HepG2 (cell line): ENCODE measurements around the gene STK32B. TPM values are rescaled to one million over a fixed set of nuclear protein-coding genes. Genes with fewer than 3 reads are reported as not detected.

Experiments
- ATAC-seq: fragments of 200-7000 bp; cut with Tn5 transposase; 3 replicates; pipeline ENCODE4 v1.9.1; 2020; ENCODE audit warnings: mild to moderate bottlenecking, moderate library complexity
- BruUV-seq: library from RNA; stranded (reverse); fragments of 400-500 nt; replicated peaks from 2 replicates; lab custom pipeline; 2021; lab: Mats Ljungman, UMichigan
- CTCF ChIA-PET: fragments of 300-600 bp; formaldehyde crosslinking; extraction: SDS; loops from one replicate; lab custom pipeline; 2021; ENCODE audit warnings: low total read pairs, inconsistent platforms, low intra/inter-chr PET ratio; lab: Yijun Ruan, JAX
- POLR2A ChIA-PET: fragments of 350-600 bp; sonication (Branson Sonifier 250); formaldehyde crosslinking; loops from one replicate; lab custom pipeline; 2020; ENCODE audit warnings: antibody characterized with exemption, inconsistent platforms; lab: Yijun Ruan, JAX
- DNase-seq: peaks from one replicate; pipeline ENCODE4 v3.0.0-alpha.2; 2015; ENCODE audit warnings: low spot score
- FAIRE-seq: peaks from 3 replicates; lab custom pipeline; 2011; peaks lifted over from hg19 to GRCh38; lab: Jason Lieb, UNC
- H2AFZ ChIP-seq: one replicate; pipeline ENCODE4 v1.6.1; 2011; ENCODE audit warnings: low read length, inconsistent platforms
- H3K27ac ChIP-seq: fragments of 300-600 bp; 3 replicates; pipeline ENCODE4 v1.8.0; 2011; ENCODE audit warnings: mixed run types, mild to moderate bottlenecking, mixed read lengths, low read length, inconsistent platforms; ENCODE audit not compliant: insufficient read depth; ENCODE audit errors: extremely low read length
- H3K27me3 ChIP-seq, 2 experiments: fragments of 200-600 bp in 1 of 2; 2 replicates in 1 of 2; 3 replicates in 1 of 2; pipeline versions ENCODE4 v1.6.0 to v1.8.0; 2011; ENCODE audit warnings: low read length in 2 of 2, mild to moderate bottlenecking in 2 of 2, moderate library complexity in 2 of 2, inconsistent platforms in 1 of 2; ENCODE audit not compliant: insufficient read depth in 2 of 2, control insufficient read depth in 1 of 2
- H3K36me3 ChIP-seq, 2 experiments: fragments of 200-600 bp in 1 of 2; replicated peaks in 1 of 2; 2 replicates in 1 of 2; 3 replicates in 1 of 2; pipeline versions ENCODE4 v1.5.1 to v1.8.0; 2011; ENCODE audit warnings: low read length in 2 of 2, inconsistent platforms in 1 of 2; ENCODE audit not compliant: insufficient read depth in 2 of 2, control insufficient read depth in 1 of 2
- H3K4me1 ChIP-seq: 2 replicates; pipeline ENCODE4 v1.5.1; 2012; ENCODE audit warnings: low read length, inconsistent platforms; ENCODE audit not compliant: insufficient read depth
- H3K4me2 ChIP-seq: 2 replicates; pipeline ENCODE4 v1.6.0; 2011; ENCODE audit warnings: low read depth, low read length, inconsistent platforms
- H3K4me3 ChIP-seq, 3 experiments: fragments of 200-600 bp in 1 of 3; sonication (generic), shearing (Covaris generic) in 1 of 3; replicated peaks in 1 of 3; 2 replicates each; pipeline ENCODE4 v1.5.1; 2011 to 2016; ENCODE audit warnings: low read length in 3 of 3, inconsistent platforms in 2 of 3, low read depth in 2 of 3, mild to moderate bottlenecking in 2 of 3, control low read depth in 1 of 3, mixed read lengths in 1 of 3; ENCODE audit not compliant: insufficient read depth in 1 of 3
- H3K79me2 ChIP-seq: one replicate; pipeline ENCODE4 v1.6.1; 2011; ENCODE audit warnings: low read length, inconsistent platforms; ENCODE audit not compliant: insufficient read depth
- H3K9ac ChIP-seq: 2 replicates; pipeline ENCODE4 v1.6.0; 2011; ENCODE audit warnings: mild to moderate bottlenecking, low read depth, low read length, inconsistent platforms; ENCODE audit not compliant: insufficient read depth
- H3K9me3 ChIP-seq: 2 replicates; pipeline ENCODE4 v1.5.1; 2012; ENCODE audit warnings: mild to moderate bottlenecking, low read length
- H4K20me1 ChIP-seq: 2 replicates; pipeline ENCODE4 v1.6.0; 2011; ENCODE audit warnings: inconsistent platforms, mild to moderate bottlenecking, low read length, moderate library complexity; ENCODE audit not compliant: insufficient read depth
- CEBPZ ChIP-seq: IDR thresholded peaks from 2 replicates; pipeline ENCODE4 v1.6.1; 2012; ENCODE audit warnings: low read length, improper control_type of control experiment
- GTF3A ChIP-seq: sonication (generic); formaldehyde crosslinking; conservative IDR thresholded peaks from 2 replicates; pipeline ENCODE4 v1.4.0; 2020; ENCODE audit warnings: mild to moderate bottlenecking, missing genetic modification reagents
- ZBTB21 ChIP-seq: sonication (generic); formaldehyde crosslinking; IDR thresholded peaks from 2 replicates; pipeline ENCODE4 v1.4.0; 2020; ENCODE audit warnings: missing genetic modification reagents
- ZNF414 ChIP-seq: sonication (generic); formaldehyde crosslinking; IDR thresholded peaks from 2 replicates; pipeline ENCODE4 v1.5.0; 2020; ENCODE audit warnings: missing genetic modification reagents
- ZNF558 ChIP-seq: sonication (generic); formaldehyde crosslinking; IDR thresholded peaks from 2 replicates; pipeline ENCODE4 v1.9.0; 2022; ENCODE audit warnings: mild to moderate bottlenecking, missing genetic modification reagents, borderline replicate concordance
- WGBS: methylation state at CpG from one replicate; pipeline ENCODE4 v1.1.6; 2017; ENCODE audit warnings: low lambda C conversion rate; 5-methylcytosine and 5-hydroxymethylcytosine counted together
- in situ Hi-C: cut with HindIII; loops from 2 replicates; pipeline ENCODE4 v1.10.0; 2017; ENCODE audit warnings: low pct_unique_long_range_greater_than_20kb; ENCODE audit not compliant: extremely low pct_ligation_motif_present
- intact Hi-C: fragments of 100-400 bp; cut with micrococcal nuclease; formaldehyde crosslinking; loops from one replicate; pipeline ENCODE4 v1.10.0; 2022; ENCODE audit not compliant: unreplicated experiment
- polyA plus RNA-seq, 8 experiments: library from polyadenylated mRNA; depleted of rRNA in 3 of 8; stranded (reverse) in 7 of 8; unstranded in 1 of 8; fragments of >200 nt; fragmentation: Illumina TruSeq in 4 of 8; extraction: Trizol in 4 of 8; gene quantifications; 2 replicates each; pipeline versions ENCODE4 v1.2.1 to v1.2.3, GENCODE V29; 2011 to 2016; ENCODE audit warnings: low read depth in 4 of 8, missing spikeins in 1 of 8, mixed read lengths in 1 of 8; ENCODE audit not compliant: insufficient read depth in 1 of 8
- total RNA-seq, 5 experiments: library from RNA; depleted of rRNA; stranded (reverse); fragments of >200 nt; fragmentation: Illumina TruSeq; extraction: Trizol; gene quantifications; 2 replicates each; pipeline ENCODE4 v1.2.3, GENCODE V29; 2016; ENCODE audit warnings: low read depth in 1 of 5
- TF ChIP-seq, protein P1 (sequence below): sonication (generic); formaldehyde crosslinking; IDR thresholded peaks from 2 replicates; pipeline ENCODE4 v1.4.0; 2020; ENCODE audit warnings: mild to moderate bottlenecking, missing genetic modification reagents

Gene STK32B
- total and polyA plus RNA-seq, 2 of the 13 experiments (the other 11 are each of a cell fraction or from before 2014, with no cell fraction given): not detected

DNA sequence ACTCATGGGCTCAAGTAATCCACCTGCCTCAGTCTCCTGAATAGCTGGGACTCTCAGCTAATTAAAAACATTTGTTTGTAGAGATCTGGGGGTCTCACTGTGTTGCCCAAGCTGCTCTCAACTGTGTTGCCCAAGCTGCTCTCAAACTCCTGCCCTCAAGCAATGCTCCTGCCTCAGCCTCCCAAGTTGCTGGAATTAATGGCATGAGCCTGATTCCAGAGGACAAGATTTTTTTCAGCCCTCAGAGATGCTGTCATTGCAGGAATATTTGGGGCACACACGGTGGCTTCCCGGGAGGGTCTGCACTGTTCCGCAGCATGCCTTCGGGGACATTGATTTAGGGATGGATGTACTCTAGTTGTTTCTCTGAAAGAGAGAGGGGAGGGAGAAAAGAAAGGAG, 49.7 kb downstream of the STK32B start:
- Histone ChIP-seq H3K27me3 (no peaks in the 10 kb centered on the region), H3K79me2 (no peaks in the 10 kb centered on the region), H3K27ac (no peak overlapping the region), H3K9ac (no peak overlapping the region), H2AFZ (no peak overlapping the region), H3K4me1 (no peaks in the 10 kb centered on the region), H4K20me1 (no peaks in the 10 kb centered on the region), H3K36me3 (no peaks in the 10 kb centered on the region), H3K9me3 (no peaks in the 10 kb centered on the region), H3K4me3 (no peak overlapping the region), H3K4me2 (no peak overlapping the region)
- ChIA-PET POLR2A (no interaction called here), CTCF (no interaction called here)
- intact Hi-C loops: no loop called here
- no TSS peak for BruUV-seq
- TF ChIP-seq GTF3A (CRISPR knock-in tag) (no peak), ZNF414 (no peak), ZBTB21 (CRISPR knock-in tag) (no peak), CEBPZ (no peak), ZNF558 (CRISPR knock-in tag) (no peak)
- TF ChIP-seq, protein P1, sequence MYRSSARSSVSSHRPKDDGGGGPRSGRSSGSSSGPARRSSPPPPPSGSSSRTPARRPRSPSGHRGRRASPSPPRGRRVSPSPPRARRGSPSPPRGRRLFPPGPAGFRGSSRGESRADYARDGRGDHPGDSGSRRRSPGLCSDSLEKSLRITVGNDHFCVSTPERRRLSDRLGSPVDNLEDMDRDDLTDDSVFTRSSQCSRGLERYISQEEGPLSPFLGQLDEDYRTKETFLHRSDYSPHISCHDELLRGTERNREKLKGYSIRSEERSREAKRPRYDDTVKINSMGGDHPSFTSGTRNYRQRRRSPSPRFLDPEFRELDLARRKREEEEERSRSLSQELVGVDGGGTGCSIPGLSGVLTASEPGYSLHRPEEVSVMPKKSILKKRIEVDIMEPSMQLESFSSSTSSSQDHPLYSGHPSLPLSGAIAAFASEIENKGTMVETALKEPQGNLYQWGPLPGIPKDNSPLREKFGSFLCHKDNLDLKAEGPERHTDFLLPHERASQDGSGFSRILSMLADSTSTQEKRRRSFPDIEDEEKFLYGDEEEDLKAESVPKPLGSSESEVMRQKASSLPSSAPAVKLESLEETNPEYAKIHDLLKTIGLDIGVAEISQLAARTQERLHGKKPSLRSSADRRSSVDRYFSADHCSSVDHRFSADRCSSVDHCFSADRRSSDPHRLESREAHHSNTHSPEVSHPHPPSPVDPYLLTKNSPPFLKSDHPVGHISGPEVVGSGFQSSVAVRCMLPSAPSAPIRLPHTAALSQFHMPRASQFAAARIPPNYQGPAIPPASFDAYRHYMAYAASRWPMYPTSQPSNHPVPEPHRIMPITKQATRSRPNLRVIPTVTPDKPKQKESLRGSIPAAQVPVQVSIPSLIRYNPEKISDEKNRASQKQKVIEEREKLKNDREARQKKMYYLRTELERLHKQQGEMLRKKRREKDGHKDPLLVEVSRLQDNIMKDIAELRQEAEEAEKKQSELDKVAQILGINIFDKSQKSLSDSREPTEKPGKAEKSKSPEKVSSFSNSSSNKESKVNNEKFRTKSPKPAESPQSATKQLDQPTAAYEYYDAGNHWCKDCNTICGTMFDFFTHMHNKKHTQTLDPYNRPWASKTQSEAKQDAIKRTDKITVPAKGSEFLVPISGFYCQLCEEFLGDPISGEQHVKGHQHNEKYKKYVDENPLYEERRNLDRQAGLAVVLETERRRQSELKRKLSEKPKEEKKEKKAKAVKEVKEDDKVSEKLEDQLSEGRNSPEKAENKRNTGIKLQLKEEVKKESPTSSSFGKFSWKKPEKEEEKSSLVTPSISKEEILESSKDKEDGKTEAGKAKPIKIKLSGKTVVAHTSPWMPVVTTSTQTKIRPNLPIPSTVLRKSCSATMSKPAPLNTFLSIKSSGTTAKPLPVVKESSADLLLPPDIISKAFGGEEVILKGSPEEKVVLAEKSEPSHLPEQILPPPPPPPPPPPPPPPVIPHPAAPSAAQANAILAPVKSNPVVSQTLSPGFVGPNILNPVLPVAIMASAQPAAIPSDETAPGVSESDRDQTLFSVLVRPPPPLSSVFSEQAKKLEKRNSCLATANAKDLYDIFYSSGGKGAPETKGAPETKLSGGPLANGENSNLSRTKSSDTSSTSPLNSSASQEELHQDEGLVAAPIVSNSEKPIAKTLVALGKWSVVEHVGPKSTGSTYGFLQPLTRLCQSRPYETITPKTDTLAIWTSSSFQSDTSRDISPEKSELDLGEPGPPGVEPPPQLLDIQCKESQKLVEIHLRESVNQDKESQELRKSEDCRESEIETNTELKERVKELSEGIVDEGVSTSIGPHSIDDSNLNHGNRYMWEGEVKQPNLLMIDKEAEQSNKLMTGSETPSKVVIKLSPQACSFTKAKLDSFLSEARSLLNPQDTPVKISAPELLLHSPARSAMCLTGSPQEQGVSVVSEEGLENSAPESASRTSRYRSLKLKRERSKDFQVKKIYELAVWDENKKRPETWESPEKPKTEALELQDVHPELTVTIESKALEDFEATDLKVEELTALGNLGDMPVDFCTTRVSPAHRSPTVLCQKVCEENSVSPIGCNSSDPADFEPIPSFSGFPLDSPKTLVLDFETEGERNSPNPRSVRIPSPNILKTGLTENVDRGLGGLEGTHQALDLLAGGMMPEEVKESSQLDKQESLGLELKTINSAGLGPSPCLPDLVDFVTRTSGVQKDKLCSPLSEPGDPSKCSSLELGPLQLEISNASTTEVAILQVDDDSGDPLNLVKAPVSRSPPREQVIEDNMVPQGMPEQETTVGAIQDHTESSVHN (CRISPR knock-in tag): no peak
- no peak for DNase-seq
- in situ Hi-C loops: no loop called here
- WGBS: 76% methylated on average over 4 of the region's 4 CpGs
- ATAC-seq: no peak
- FAIRE-seq: no peak
